Caco-2 (cell line): ENCODE data around the gene CLECL1. TPM values are rescaled to one million over a fixed set of nuclear protein-coding genes. Genes with fewer than 3 reads are reported as not detected.
"Not testable (repeated sequence)": the region's sequence is repeated elsewhere in the genome, so short reads cannot be mapped to it uniquely, and the experiment has no call there.

Experiments
- BruUV-seq: library from RNA; stranded (reverse); fragments of 400-500 nt; replicated peaks from 2 replicates; lab custom pipeline; 2021; lab: Mats Ljungman, UMichigan
- CTCF ChIA-PET: fragments of 300-600 bp; sonication (Branson Sonifier 250); formaldehyde crosslinking; loops from one replicate; lab custom pipeline; 2022; ENCODE audit warnings: antibody characterized with exemption; lab: Charles Lee
- POLR2A ChIA-PET: fragments of 300-600 bp; sonication (Branson Sonifier 250); formaldehyde crosslinking; loops from one replicate; lab custom pipeline; 2022; ENCODE audit warnings: antibody characterized with exemption; lab: Charles Lee
- DNase-seq, 2 experiments: peaks; one replicate each; pipeline versions ENCODE4 v3.0.0 to v3.0.0-alpha.2; 2020 to 2022
- H3K27me3 ChIP-seq: replicated peaks from 2 replicates; pipeline ENCODE4 v1.6.0; 2011; ENCODE audit warnings: low read length; ENCODE audit not compliant: control insufficient read depth, insufficient read depth
- H3K36me3 ChIP-seq: 2 replicates; pipeline ENCODE4 v1.5.1; 2011; ENCODE audit warnings: low read length; ENCODE audit not compliant: control insufficient read depth, insufficient read depth
- H3K4me1 ChIP-seq: fragments of 250-450 bp; sonication (Bioruptor Pico); 2 replicates; pipeline ENCODE4 v1.5.1; 2020; ENCODE audit warnings: mild to moderate bottlenecking
- H3K4me3 ChIP-seq: 2 replicates; pipeline ENCODE4 v1.5.1; 2011; ENCODE audit warnings: low read depth, mild to moderate bottlenecking, control low read depth, low read length
- H3K9me3 ChIP-seq: fragments of 250-450 bp; sonication (Bioruptor Pico); 2 replicates; pipeline ENCODE4 v1.5.1; 2020; ENCODE audit warnings: mild to moderate bottlenecking, moderate library complexity
- H3K27ac Mint-ChIP-seq: one replicate; pipeline ENCODE4 v1.8.0; 2022; ENCODE audit warnings: mixed read lengths; ENCODE audit not compliant: unreplicated experiment
- H3K27me3 Mint-ChIP-seq: one replicate; pipeline ENCODE4 v1.8.0; 2022; ENCODE audit warnings: mixed read lengths; ENCODE audit not compliant: insufficient read depth, unreplicated experiment
- H3K36me3 Mint-ChIP-seq: one replicate; pipeline ENCODE4 v1.8.0; 2022; ENCODE audit warnings: mild to moderate bottlenecking, mixed read lengths; ENCODE audit not compliant: insufficient read depth, unreplicated experiment
- H3K4me1 Mint-ChIP-seq: one replicate; pipeline ENCODE4 v1.8.0; 2022; ENCODE audit warnings: low read depth, mixed read lengths; ENCODE audit not compliant: unreplicated experiment
- H3K4me3 Mint-ChIP-seq: one replicate; pipeline ENCODE4 v1.8.0; 2022; ENCODE audit warnings: mild to moderate bottlenecking, moderate library complexity, mixed read lengths; ENCODE audit not compliant: unreplicated experiment
- H3K9me3 Mint-ChIP-seq: one replicate; pipeline ENCODE4 v1.8.0; 2022; ENCODE audit warnings: mixed read lengths; ENCODE audit not compliant: unreplicated experiment
- intact Hi-C: fragments of 100-400 bp; cut with micrococcal nuclease; formaldehyde crosslinking; loops from one replicate; pipeline ENCODE4 v1.10.0; 2022; ENCODE audit not compliant: unreplicated experiment
- total RNA-seq: library from RNA; stranded (reverse); gene quantifications from 2 replicates; pipeline ENCODE4 v1.2.3, GENCODE V29; 2022
- TF ChIP-seq, protein P1 (sequence below), 2 experiments: fragments of 200-600 bp in 1 of 2; IDR thresholded peaks; 1 replicate in 1 of 2; 2 replicates in 1 of 2; pipeline versions ENCODE4 v1.5.1 to v1.8.0; 2011 to 2022; ENCODE audit warnings: antibody characterized with exemption in 1 of 2, control low read depth in 1 of 2, inconsistent platforms in 1 of 2, low read depth in 1 of 2, low read length in 1 of 2, mild to moderate bottlenecking in 1 of 2, moderate library complexity in 1 of 2; ENCODE audit not compliant: insufficient read depth in 1 of 2, severe bottlenecking in 1 of 2, unreplicated experiment in 1 of 2

CLECL1 gene
- total RNA-seq, 1 experiment from 2014 or later, result not detected

DNA sequence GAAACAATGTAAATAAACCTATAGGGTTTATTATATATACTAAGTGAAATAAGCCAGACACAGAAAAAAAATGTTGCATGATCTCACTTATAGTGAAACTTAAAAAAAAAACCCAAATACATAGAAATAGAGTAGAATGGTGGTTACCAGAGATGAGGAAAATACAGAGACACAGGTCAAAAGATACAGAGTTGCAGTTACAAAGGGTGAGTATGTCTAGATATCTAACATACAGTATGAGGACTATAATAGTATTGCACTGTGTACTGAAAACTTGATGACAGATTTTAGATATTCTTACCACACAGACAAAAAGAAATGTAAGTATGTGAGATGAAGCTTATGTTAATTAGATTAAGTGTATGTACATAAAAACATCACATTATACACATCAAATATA, 35.3 kb downstream of the CLECL1 start:
- Histone ChIP-seq H3K36me3 (no peaks in the 10 kb centered on the region), H3K9me3 (peaks cover 11% of the 10 kb centered on the region; the same call in 1 of the 2 replicates), H3K27me3 (no peaks in the 10 kb centered on the region; the same call in 1 of the 2 replicates), H3K4me3 (no peak overlapping the region), H3K4me1 (no peaks in the 10 kb centered on the region)
- CTCF ChIA-PET, result no interaction called here
- Mint-ChIP-seq H3K27ac (no peak overlapping the region), H3K9me3 (peaks cover 30% of the 10 kb centered on the region), H3K27me3 (peaks cover 4% of the 10 kb centered on the region), H3K36me3 (peaks cover 7% of the 10 kb centered on the region), H3K4me1 (no peaks in the 10 kb centered on the region), H3K4me3 (no peak overlapping the region)
- intact Hi-C loops, result no loop called here
- POLR2A ChIA-PET, result no interaction called here
- DNase-seq, result no peak
- no TSS peak for BruUV-seq
- TF ChIP-seq, protein P1, sequence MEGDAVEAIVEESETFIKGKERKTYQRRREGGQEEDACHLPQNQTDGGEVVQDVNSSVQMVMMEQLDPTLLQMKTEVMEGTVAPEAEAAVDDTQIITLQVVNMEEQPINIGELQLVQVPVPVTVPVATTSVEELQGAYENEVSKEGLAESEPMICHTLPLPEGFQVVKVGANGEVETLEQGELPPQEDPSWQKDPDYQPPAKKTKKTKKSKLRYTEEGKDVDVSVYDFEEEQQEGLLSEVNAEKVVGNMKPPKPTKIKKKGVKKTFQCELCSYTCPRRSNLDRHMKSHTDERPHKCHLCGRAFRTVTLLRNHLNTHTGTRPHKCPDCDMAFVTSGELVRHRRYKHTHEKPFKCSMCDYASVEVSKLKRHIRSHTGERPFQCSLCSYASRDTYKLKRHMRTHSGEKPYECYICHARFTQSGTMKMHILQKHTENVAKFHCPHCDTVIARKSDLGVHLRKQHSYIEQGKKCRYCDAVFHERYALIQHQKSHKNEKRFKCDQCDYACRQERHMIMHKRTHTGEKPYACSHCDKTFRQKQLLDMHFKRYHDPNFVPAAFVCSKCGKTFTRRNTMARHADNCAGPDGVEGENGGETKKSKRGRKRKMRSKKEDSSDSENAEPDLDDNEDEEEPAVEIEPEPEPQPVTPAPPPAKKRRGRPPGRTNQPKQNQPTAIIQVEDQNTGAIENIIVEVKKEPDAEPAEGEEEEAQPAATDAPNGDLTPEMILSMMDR (IDR thresholded peaks at IDR 0.05; ENCODE audit: insufficient read depth in 1 of 2, low read depth in 1 of 2, low read length in 1 of 2, severe bottlenecking in 1 of 2, unreplicated experiment in 1 of 2), result no peak

DNA sequence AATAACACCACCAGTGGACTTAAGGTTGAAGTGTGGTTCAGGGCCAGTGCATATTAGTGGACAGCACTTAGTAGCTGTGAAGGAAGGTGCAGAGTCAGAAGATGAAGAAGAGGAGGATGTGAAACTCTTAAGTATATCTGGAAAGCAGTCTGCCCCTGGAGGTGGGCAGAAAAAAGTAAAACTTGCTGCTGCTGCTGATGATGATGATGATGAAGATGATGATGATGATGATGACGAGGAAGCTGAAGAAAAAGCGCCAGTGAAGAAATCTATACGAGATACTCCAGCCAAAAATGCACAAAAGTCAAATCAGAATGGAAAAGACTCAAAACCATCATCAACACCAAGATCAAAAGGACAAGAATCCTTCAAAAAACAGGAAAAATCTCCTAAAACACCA, 37.2 kb downstream of the CLECL1 start:
- H3K4me3 ChIP-seq, H3K36me3 ChIP-seq, BruUV-seq, POLR2A ChIA-PET, H3K27me3 ChIP-seq, DNase-seq, H3K4me1 Mint-ChIP-seq, H3K4me3 Mint-ChIP-seq, CTCF ChIA-PET, H3K27me3 Mint-ChIP-seq, H3K4me1 ChIP-seq, H3K27ac Mint-ChIP-seq, H3K36me3 Mint-ChIP-seq: not testable (repeated sequence)
- intact Hi-C loops, result loop anchor here (1.0 kb wide), 1 partner anchor 61 kb away; no protein-coding TSS in a partner anchor
- H3K9me3 ChIP-seq, result peaks cover 11% of the 10 kb centered on the region; the same call in 1 of the 2 replicates
- peaks cover 30% of the 10 kb centered on the region for H3K9me3 Mint-ChIP-seq

DNA sequence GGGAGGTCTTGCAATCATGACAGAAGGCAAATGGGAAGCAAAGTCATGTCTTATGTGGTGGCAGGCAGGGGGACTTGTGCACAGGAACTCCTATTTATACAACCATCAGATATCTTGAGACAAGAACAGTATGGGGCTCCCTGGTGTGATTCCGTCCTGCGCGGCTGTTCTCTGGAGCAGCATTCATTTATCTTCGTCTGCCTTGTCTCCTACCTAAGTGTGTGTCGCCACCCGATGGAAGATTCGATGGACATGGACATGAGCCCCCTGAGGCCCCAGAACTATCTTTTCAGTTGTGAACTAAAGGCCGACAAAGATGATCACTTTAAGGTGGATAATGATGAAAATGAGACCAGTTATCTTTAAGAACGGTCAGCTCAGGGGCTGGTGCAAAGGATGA, 37.7 kb downstream of the CLECL1 start:
- H3K27me3 ChIP-seq, H3K27me3 Mint-ChIP-seq, H3K36me3 ChIP-seq, H3K36me3 Mint-ChIP-seq, DNase-seq, H3K4me1 ChIP-seq, H3K4me3 Mint-ChIP-seq, H3K27ac Mint-ChIP-seq, BruUV-seq, POLR2A ChIA-PET, H3K4me3 ChIP-seq, H3K4me1 Mint-ChIP-seq, CTCF ChIA-PET: not testable (repeated sequence)
- H3K9me3 Mint-ChIP-seq, result peaks cover 30% of the 10 kb centered on the region
- intact Hi-C loops, result loop anchor here (1.0 kb wide), 1 partner anchor 61 kb away; no protein-coding TSS in a partner anchor
- H3K9me3 ChIP-seq, result peaks cover 11% of the 10 kb centered on the region; the same call in 1 of the 2 replicates

DNA sequence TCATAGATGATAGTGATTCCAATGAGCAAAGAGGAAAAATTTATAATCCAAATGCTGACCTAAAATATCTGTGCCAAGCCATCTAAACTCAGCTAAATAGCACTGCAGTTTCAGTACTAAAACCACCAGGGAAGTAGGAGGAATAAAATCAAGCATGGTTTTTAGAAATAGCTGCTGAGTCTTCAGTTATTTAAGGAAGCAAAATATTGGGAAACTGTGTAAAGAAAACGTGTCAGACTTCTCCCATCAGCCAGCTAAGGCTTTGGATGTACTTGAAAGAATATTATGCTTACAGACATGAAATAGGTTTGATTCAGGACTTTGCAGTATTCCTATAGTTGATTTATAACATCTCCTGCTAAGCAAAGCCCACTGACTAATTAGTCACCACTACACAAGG, 38.7 kb downstream of the CLECL1 start:
- TF ChIP-seq, protein P1 (IDR thresholded peaks at IDR 0.05; ENCODE audit: insufficient read depth in 1 of 2, low read depth in 1 of 2, low read length in 1 of 2, severe bottlenecking in 1 of 2, unreplicated experiment in 1 of 2), result no peak
- peaks cover 8% of the 10 kb centered on the region for H3K36me3 Mint-ChIP-seq

More for the DNA sequence above, 38.7 kb downstream of the CLECL1 start:
- Mint-ChIP-seq H3K9me3 (peaks cover 38% of the 10 kb centered on the region), H3K4me1 (no peaks in the 10 kb centered on the region), H3K4me3 (no peak overlapping the region), H3K27me3 (no peaks in the 10 kb centered on the region), H3K27ac (no peak overlapping the region)
- Histone ChIP-seq H3K9me3 (peaks cover 11% of the 10 kb centered on the region; the same call in 1 of the 2 replicates), H3K4me3 (no peak overlapping the region), H3K27me3 (no peaks in the 10 kb centered on the region), H3K4me1 (no peaks in the 10 kb centered on the region), H3K36me3 (no peaks in the 10 kb centered on the region)
- CTCF ChIA-PET, result interaction anchor here (0.6 kb wide), 2 partner anchors 12 to 316 kb away, joined by 3 read pairs; no protein-coding TSS in a partner anchor
- DNase-seq, result no peak
- intact Hi-C loops, result no loop called here
- POLR2A ChIA-PET, result no interaction called here
- no TSS peak for BruUV-seq
